ENCODE measurements around the gene DLGAP3.
A peak's percentile ranks its signal among the peaks of the same experiment; 100 is the strongest.

Gene DLGAP3

DNA sequence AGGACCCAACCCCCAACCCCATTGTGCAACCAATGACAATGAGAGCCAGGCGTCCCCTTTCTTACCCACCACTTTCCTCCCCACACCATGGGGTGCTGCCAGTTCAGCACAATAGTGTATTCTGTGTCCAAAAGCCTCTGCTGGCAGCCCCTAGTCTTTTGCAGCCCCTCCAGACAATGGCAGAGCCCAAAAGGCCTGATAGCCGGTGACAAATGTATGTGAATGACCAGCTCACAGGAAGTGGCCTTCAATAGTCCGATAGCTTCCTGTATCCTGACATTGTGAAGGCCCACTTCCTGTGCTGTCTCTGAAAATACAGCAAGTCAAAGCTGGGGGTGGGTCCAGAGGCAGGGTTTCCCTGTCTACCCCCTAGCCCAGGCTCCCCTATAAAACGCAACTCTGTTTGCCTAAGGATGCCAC lies 86.5 kb downstream of the DLGAP3 start:
- no peak overlapping the region for H2BK120ac ChIP-seq (ENCODE audit: low read depth, low read length)
- H2AFZ ChIP-seq (ENCODE audit: low read length): peak overlapping the region; percentile 72
- peak overlapping the region; percentile 15 for H3K4me2 ChIP-seq (ENCODE audit: insufficient read depth, low read length, poor library complexity, severe bottlenecking)
- no peak overlapping the region for H4K91ac ChIP-seq (ENCODE audit: low read depth, low read length, poor library complexity)
- H3K27me3 ChIP-seq (ENCODE audit: control insufficient read depth in 3 of 3, insufficient read depth in 3 of 3, low read depth in 1 of 3, low read length in 3 of 3): peaks cover 0 to 2% (median 0%) of the 10 kb centered on the region in 3 experiments
- H3K18ac ChIP-seq (ENCODE audit: low read length): no peak overlapping the region
- H3K9me3 ChIP-seq (replicated peaks in 1 of 2; ENCODE audit: control insufficient read depth in 2 of 2, insufficient read depth in 1 of 2, low read depth in 1 of 2, low read length in 2 of 2): no peaks in the 10 kb centered on the region
- peaks cover 0 to 4% of the 10 kb centered on the region in 2 donors for H3K36me3 ChIP-seq (replicated peaks in 1 of 2; ENCODE audit: control insufficient read depth in 2 of 2, insufficient read depth in 2 of 2, low read length in 2 of 2)
- H2AK5ac ChIP-seq (ENCODE audit: low read depth, low read length): no peak overlapping the region
- no peak overlapping the region for H3K4ac ChIP-seq (ENCODE audit: low read length)
- H2BK5ac ChIP-seq (ENCODE audit: low read length): no peak overlapping the region
- H3K27ac ChIP-seq (replicated peaks; ENCODE audit: low read length): no peak overlapping the region
- H3K14ac ChIP-seq (ENCODE audit: low read length): no peak overlapping the region
- DNase-seq (ENCODE audit: low spot score): no peak
- no peak overlapping the region for H2BK15ac ChIP-seq (ENCODE audit: low read length)
- no peak overlapping the region for H3K23ac ChIP-seq (ENCODE audit: low read depth, low read length, poor library complexity)
- H3K79me1 ChIP-seq (ENCODE audit: low read depth, low read length): no peaks in the 10 kb centered on the region
- peak overlapping the region in 1 of 2 donors; percentile 27 for H3K4me3 ChIP-seq (ENCODE audit: low read length in 2 of 2)
- no peak overlapping the region for H2BK12ac ChIP-seq (ENCODE audit: low read length)
- H4K8ac ChIP-seq (ENCODE audit: low read depth, low read length): no peak overlapping the region
- no peak overlapping the region for H3K9ac ChIP-seq (ENCODE audit: low read depth, low read length, poor library complexity)
- no CpG with 5 or more reads among the region's 4 CpGs for WGBS, 2 donors (ENCODE audit: extremely low coverage in 2 of 2, insufficient read length in 2 of 2, insufficient replicate concordance in 1 of 2)
- H3K4me1 ChIP-seq (ENCODE audit: control insufficient read depth in 2 of 2, insufficient read depth in 1 of 2, low read depth in 1 of 2, low read length in 2 of 2): peaks cover 27 to 47% of the 10 kb centered on the region in 2 donors

DNA sequence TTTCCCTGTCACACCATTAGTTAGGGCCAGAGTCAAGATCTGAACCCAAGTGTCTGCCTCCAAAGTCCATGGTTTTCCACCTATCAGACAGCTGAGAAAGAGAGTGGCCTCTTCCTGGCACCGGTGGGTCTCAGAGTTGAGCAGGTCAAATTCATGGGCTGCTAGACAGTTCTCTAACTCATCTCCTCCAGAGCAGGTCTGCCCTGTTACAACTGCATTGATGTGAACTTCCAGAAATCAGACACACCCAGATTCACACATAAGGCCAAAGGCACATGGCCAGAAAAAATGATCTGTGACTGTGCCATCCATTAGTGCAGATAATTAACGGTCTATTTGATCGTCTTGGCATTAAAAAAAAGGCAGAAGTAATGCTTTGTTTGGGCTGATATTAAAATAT lies 87.4 kb downstream of the DLGAP3 start:
- Histone ChIP-seq H2BK15ac (ENCODE audit: low read length) (no peak overlapping the region), H2BK12ac (ENCODE audit: low read length) (no peak overlapping the region), H4K91ac (ENCODE audit: low read depth, low read length, poor library complexity) (no peak overlapping the region), H2AK5ac (ENCODE audit: low read depth, low read length) (no peak overlapping the region), H3K4me2 (ENCODE audit: insufficient read depth, low read length, poor library complexity, severe bottlenecking) (no peak overlapping the region), H2BK5ac (ENCODE audit: low read length) (no peak overlapping the region), H3K4me1 (ENCODE audit: control insufficient read depth in 2 of 2, insufficient read depth in 1 of 2, low read depth in 1 of 2, low read length in 2 of 2) (peaks cover 27 to 45% of the 10 kb centered on the region in 2 donors), H3K23ac (ENCODE audit: low read depth, low read length, poor library complexity) (no peak overlapping the region), H3K27ac (replicated peaks; ENCODE audit: low read length) (no peak overlapping the region), H3K4me3 (ENCODE audit: low read length in 2 of 2) (no peak overlapping the region), H2BK120ac (ENCODE audit: low read depth, low read length) (no peak overlapping the region), H3K79me1 (ENCODE audit: low read depth, low read length) (no peaks in the 10 kb centered on the region), H3K4ac (ENCODE audit: low read length) (no peak overlapping the region), H3K9me3 (replicated peaks in 1 of 2; ENCODE audit: control insufficient read depth in 2 of 2, insufficient read depth in 1 of 2, low read depth in 1 of 2, low read length in 2 of 2) (no peaks in the 10 kb centered on the region), H2AFZ (ENCODE audit: low read length) (no peak overlapping the region), H3K14ac (ENCODE audit: low read length) (no peak overlapping the region), H3K27me3 (ENCODE audit: control insufficient read depth in 3 of 3, insufficient read depth in 3 of 3, low read depth in 1 of 3, low read length in 3 of 3) (peaks cover 0 to 2% (median 0%) of the 10 kb centered on the region in 3 experiments), H3K36me3 (replicated peaks in 1 of 2; ENCODE audit: control insufficient read depth in 2 of 2, insufficient read depth in 2 of 2, low read length in 2 of 2) (no peaks in the 10 kb centered on the region), H3K9ac (ENCODE audit: low read depth, low read length, poor library complexity) (no peak overlapping the region), H3K18ac (ENCODE audit: low read length) (no peak overlapping the region), H4K8ac (ENCODE audit: low read depth, low read length) (no peak overlapping the region)
- no peak for DNase-seq (ENCODE audit: low spot score)
- WGBS, 2 donors (ENCODE audit: extremely low coverage in 2 of 2, insufficient read length in 2 of 2, insufficient replicate concordance in 1 of 2): no CpG with 5 or more reads among the region's 3 CpGs

DNA sequence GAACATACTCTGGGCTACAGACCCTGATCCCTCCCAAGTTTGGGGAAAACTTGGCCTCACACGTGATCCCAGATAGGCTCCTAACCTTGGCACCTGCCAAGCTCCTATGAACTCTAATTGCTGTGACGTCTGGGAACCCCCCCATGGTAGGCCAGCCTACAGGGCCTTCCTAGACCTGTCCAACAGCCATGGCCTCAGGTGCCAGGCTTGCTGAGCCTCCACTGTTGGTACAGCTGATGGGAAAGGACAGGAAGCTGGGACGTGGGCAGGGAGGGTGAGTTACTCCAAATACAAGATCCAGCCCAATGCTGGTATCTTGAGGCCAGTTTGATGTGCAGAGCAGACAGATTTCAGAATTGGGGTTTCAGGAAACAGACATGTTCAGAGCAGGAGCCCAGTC lies 89.0 kb downstream of the DLGAP3 start:
- H2BK15ac ChIP-seq (ENCODE audit: low read length): no peak overlapping the region
- no peak overlapping the region for H3K23ac ChIP-seq (ENCODE audit: low read depth, low read length, poor library complexity)
- H2BK5ac ChIP-seq (ENCODE audit: low read length): no peak overlapping the region
- no peak overlapping the region for H2AK5ac ChIP-seq (ENCODE audit: low read depth, low read length)
- no peak overlapping the region for H2AFZ ChIP-seq (ENCODE audit: low read length)
- DNase-seq (ENCODE audit: low spot score): no peak
- no CpG with 5 or more reads among the region's 3 CpGs for WGBS, 2 donors (ENCODE audit: extremely low coverage in 2 of 2, insufficient read length in 2 of 2, insufficient replicate concordance in 1 of 2)
- no peak overlapping the region for H3K18ac ChIP-seq (ENCODE audit: low read length)
- H3K27ac ChIP-seq (replicated peaks; ENCODE audit: low read length): no peak overlapping the region
- H3K14ac ChIP-seq (ENCODE audit: low read length): peak overlapping the region; percentile 48
- H3K4ac ChIP-seq (ENCODE audit: low read length): no peak overlapping the region
- no peak overlapping the region for H2BK12ac ChIP-seq (ENCODE audit: low read length)
- H4K91ac ChIP-seq (ENCODE audit: low read depth, low read length, poor library complexity): no peak overlapping the region
- H3K4me1 ChIP-seq (ENCODE audit: control insufficient read depth in 2 of 2, insufficient read depth in 1 of 2, low read depth in 1 of 2, low read length in 2 of 2): peaks cover 28 to 38% of the 10 kb centered on the region in 2 donors
- H3K9me3 ChIP-seq (replicated peaks in 1 of 2; ENCODE audit: control insufficient read depth in 2 of 2, insufficient read depth in 1 of 2, low read depth in 1 of 2, low read length in 2 of 2): no peaks in the 10 kb centered on the region
- H3K9ac ChIP-seq (ENCODE audit: low read depth, low read length, poor library complexity): no peak overlapping the region
- no peak overlapping the region for H3K4me3 ChIP-seq (ENCODE audit: low read length in 2 of 2)
- no peak overlapping the region for H3K4me2 ChIP-seq (ENCODE audit: insufficient read depth, low read length, poor library complexity, severe bottlenecking)
- H4K8ac ChIP-seq (ENCODE audit: low read depth, low read length): no peak overlapping the region
- H3K27me3 ChIP-seq (ENCODE audit: control insufficient read depth in 3 of 3, insufficient read depth in 3 of 3, low read depth in 1 of 3, low read length in 3 of 3): peaks cover 0 to 2% (median 0%) of the 10 kb centered on the region in 3 experiments
- H2BK120ac ChIP-seq (ENCODE audit: low read depth, low read length): no peak overlapping the region
- H3K36me3 ChIP-seq (replicated peaks in 1 of 2; ENCODE audit: control insufficient read depth in 2 of 2, insufficient read depth in 2 of 2, low read length in 2 of 2): no peaks in the 10 kb centered on the region
- no peaks in the 10 kb centered on the region for H3K79me1 ChIP-seq (ENCODE audit: low read depth, low read length)

DNA sequence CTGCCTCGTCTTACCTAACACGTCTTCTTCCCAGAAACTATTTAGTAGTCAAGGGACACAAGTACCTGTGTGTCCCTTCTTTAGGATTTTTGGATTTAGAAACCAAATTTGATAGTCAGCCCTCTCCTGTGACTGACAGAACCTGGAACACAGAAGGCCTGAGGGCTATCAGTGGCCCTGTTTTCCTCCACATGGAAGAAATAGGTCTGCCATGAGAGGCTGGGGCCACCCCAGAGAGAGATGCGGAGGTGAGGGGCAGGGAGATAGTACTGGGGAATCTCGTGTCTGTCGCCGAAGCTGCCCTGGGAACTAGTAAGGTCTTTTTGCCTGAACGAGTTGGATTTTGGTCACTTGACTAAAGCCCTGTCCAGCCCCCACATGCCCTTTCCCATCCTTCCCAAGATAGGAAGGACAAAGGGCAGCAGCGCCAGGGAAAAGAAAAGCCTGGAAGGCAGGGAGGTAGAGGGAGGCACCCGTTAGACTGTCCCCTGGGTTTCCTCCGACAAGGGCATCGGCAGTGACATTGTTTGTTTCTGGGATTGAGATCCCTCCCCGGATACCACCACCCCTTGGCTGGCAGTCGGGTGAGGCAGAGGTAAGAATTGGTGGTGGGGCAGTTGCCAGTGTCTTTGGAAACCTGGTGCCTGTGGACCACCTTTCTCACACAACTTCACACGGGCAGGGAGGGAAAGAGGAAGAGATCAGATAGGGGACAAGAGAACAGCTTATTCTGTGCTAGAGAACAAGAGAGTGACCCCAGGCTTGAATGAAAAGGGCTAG lies 89.7 kb downstream of the DLGAP3 start:
- Histone ChIP-seq H2BK120ac (ENCODE audit: low read depth, low read length) (no peak overlapping the region), H3K4me1 (ENCODE audit: control insufficient read depth in 2 of 2, insufficient read depth in 1 of 2, low read depth in 1 of 2, low read length in 2 of 2) (peaks cover 23 to 34% of the 10 kb centered on the region in 2 donors), H3K4me3 (ENCODE audit: low read length in 2 of 2) (no peak overlapping the region), H2AFZ (ENCODE audit: low read length) (no peak overlapping the region), H3K27me3 (ENCODE audit: control insufficient read depth in 3 of 3, insufficient read depth in 3 of 3, low read depth in 1 of 3, low read length in 3 of 3) (peaks cover 0 to 2% (median 0%) of the 10 kb centered on the region in 3 experiments), H3K14ac (ENCODE audit: low read length) (no peak overlapping the region), H2BK5ac (ENCODE audit: low read length) (no peak overlapping the region), H2AK5ac (ENCODE audit: low read depth, low read length) (no peak overlapping the region), H3K36me3 (replicated peaks in 1 of 2; ENCODE audit: control insufficient read depth in 2 of 2, insufficient read depth in 2 of 2, low read length in 2 of 2) (no peaks in the 10 kb centered on the region), H4K91ac (ENCODE audit: low read depth, low read length, poor library complexity) (no peak overlapping the region), H3K18ac (ENCODE audit: low read length) (no peak overlapping the region), H3K4me2 (ENCODE audit: insufficient read depth, low read length, poor library complexity, severe bottlenecking) (no peak overlapping the region), H3K9me3 (replicated peaks in 1 of 2; ENCODE audit: control insufficient read depth in 2 of 2, insufficient read depth in 1 of 2, low read depth in 1 of 2, low read length in 2 of 2) (no peaks in the 10 kb centered on the region), H2BK15ac (ENCODE audit: low read length) (no peak overlapping the region), H3K27ac (replicated peaks; ENCODE audit: low read length) (no peak overlapping the region), H3K79me1 (ENCODE audit: low read depth, low read length) (no peaks in the 10 kb centered on the region), H3K4ac (ENCODE audit: low read length) (no peak overlapping the region), H4K8ac (ENCODE audit: low read depth, low read length) (no peak overlapping the region), H2BK12ac (ENCODE audit: low read length) (no peak overlapping the region), H3K23ac (ENCODE audit: low read depth, low read length, poor library complexity) (no peak overlapping the region), H3K9ac (ENCODE audit: low read depth, low read length, poor library complexity) (no peak overlapping the region)
- DNase-seq (ENCODE audit: low spot score): no peak
- WGBS, 2 donors (ENCODE audit: extremely low coverage in 2 of 2, insufficient read length in 2 of 2, insufficient replicate concordance in 1 of 2): no CpG with 5 or more reads among the region's 14 CpGs
